OCI-LY3 (cell line): ENCODE results near the gene GPR107.

Experiments used
- CTCF ChIP-seq: fragments of 200-600, 300-600 bp; sonication (generic); IDR thresholded peaks from 2 replicates; pipeline ENCODE4 v1.5.1; 2014; ENCODE audit warnings: antibody characterized with exemption, low read length, low read depth
- EZH2phosphoT487 ChIP-seq: fragments of 200-600 bp; shearing (Covaris generic); IDR thresholded peaks from 2 replicates; pipeline ENCODE4 v1.6.1; 2018; ENCODE audit warnings: antibody characterized with exemption, mixed run types, low read depth

- no peak for TF ChIP-seq CTCF
- TF ChIP-seq EZH2phosphoT487: no peak
Measured at GRCh38 chr9:130042406-130042884, 11.3 kb upstream of the GPR107 start.
